Left ventricle myocardium inferior (tissue), 1 donor: Measurements from ENCODE around the gene HSD17B11. TPM values are rescaled to one million over a fixed set of nuclear protein-coding genes. Genes with fewer than 3 reads are reported as not detected.

ENCODE experiments used
- DNase-seq: peaks from one replicate; pipeline ENCODE4 v3.0.0-alpha.2; 2020
- H3K27ac ChIP-seq: fragments of 200-600 bp; replicated peaks from 2 replicates; pipeline ENCODE4 v1.8.0; 2021
- H3K27me3 ChIP-seq: fragments of 200-600 bp; 2 replicates; pipeline ENCODE4 v1.8.0; 2021; ENCODE audit warnings: low read depth
- H3K36me3 ChIP-seq: fragments of 200-600 bp; 2 replicates; pipeline ENCODE4 v1.8.0; 2021
- H3K4me1 ChIP-seq: fragments of 200-600 bp; 2 replicates; pipeline ENCODE4 v1.8.0; 2021
- H3K4me3 ChIP-seq: fragments of 200-600 bp; 2 replicates; pipeline ENCODE4 v1.8.0; 2021; ENCODE audit warnings: mild to moderate bottlenecking, moderate library complexity
- H3K9me3 ChIP-seq: fragments of 200-600 bp; replicated peaks from 2 replicates; pipeline ENCODE4 v1.8.0; 2021
- intact Hi-C: fragments of 100-400 bp; cut with micrococcal nuclease; formaldehyde crosslinking; loops from one replicate; pipeline ENCODE4 v1.11.0; 2022
- total RNA-seq: library from RNA; stranded (reverse); fragmentation: NEBNext Ultra II Directional; extraction: Animal tissue kit (Norgen Biotek cat#: 25700); gene quantifications from one replicate; pipeline ENCODE4 v1.2.1, GENCODE V29; 2021
- TF ChIP-seq, protein P1 (sequence below): fragments of 200-600 bp; IDR thresholded peaks from 2 replicates; pipeline ENCODE4 v1.8.0; 2021; ENCODE audit warnings: antibody characterized with exemption, mild to moderate bottlenecking, borderline replicate concordance
- donor health status: DM: no; HTN: yes; CAD: no; lungs with severe emphysema.

HSD17B11 gene
- total RNA-seq, 1 donor from 2014 or later: 11.7 TPM

DNA sequence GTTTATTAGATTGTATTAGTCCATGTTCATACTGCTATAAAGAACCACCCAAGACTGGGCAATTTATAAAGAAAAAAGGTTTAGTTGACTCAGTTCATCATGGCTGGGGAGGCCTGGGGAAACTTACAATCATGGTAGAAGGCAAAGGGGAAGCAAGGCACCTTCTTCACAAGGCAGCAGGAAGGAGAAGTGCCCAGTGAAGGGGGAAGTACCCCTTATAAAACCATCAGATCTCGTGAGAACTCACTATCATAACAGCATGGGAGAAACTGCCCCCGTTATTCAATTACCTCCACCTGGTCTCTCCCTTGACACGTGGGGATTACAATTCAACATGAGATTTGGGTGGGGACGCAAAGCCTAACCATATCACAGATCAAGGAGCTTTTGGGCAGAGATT lies 60.2 kb downstream of the HSD17B11 start:
- intact Hi-C loops: no loop called here
- Histone ChIP-seq H3K27me3 (no peaks in the 10 kb centered on the region), H3K27ac (no peak overlapping the region), H3K4me3 (no peak overlapping the region), H3K4me1 (no peaks in the 10 kb centered on the region), H3K36me3 (peaks cover 32% of the 10 kb centered on the region), H3K9me3 (peaks cover 44% of the 10 kb centered on the region)
- TF ChIP-seq, protein P1, sequence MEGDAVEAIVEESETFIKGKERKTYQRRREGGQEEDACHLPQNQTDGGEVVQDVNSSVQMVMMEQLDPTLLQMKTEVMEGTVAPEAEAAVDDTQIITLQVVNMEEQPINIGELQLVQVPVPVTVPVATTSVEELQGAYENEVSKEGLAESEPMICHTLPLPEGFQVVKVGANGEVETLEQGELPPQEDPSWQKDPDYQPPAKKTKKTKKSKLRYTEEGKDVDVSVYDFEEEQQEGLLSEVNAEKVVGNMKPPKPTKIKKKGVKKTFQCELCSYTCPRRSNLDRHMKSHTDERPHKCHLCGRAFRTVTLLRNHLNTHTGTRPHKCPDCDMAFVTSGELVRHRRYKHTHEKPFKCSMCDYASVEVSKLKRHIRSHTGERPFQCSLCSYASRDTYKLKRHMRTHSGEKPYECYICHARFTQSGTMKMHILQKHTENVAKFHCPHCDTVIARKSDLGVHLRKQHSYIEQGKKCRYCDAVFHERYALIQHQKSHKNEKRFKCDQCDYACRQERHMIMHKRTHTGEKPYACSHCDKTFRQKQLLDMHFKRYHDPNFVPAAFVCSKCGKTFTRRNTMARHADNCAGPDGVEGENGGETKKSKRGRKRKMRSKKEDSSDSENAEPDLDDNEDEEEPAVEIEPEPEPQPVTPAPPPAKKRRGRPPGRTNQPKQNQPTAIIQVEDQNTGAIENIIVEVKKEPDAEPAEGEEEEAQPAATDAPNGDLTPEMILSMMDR: no peak
- no peak for DNase-seq

DNA sequence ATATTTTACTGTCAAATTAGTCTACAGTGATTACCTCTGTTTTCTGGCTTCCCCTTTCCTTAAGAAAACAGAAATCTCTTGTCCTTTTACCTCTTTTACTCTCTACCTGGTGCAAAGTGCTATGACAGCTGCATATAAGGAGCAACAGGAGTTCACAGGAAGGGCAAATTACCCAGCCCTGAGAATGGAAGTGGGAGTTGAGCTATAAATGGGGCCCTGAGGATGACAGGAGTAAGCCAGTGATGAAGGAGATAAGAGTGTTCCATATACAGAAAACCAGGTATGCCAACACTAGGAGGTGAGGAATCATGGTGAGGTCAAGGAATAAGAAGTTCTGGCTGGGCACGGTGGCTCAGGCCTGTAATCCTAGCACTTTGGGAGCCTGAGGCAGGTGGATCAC lies 63.9 kb downstream of the HSD17B11 start:
- Histone ChIP-seq H3K27me3 (no peaks in the 10 kb centered on the region), H3K4me1 (no peaks in the 10 kb centered on the region), H3K27ac (no peak overlapping the region), H3K9me3 (peaks cover 15% of the 10 kb centered on the region), H3K4me3 (no peak overlapping the region), H3K36me3 (no peaks in the 10 kb centered on the region)
- intact Hi-C loops: no loop called here
- no peak for DNase-seq
- TF ChIP-seq, protein P1: no peak

DNA sequence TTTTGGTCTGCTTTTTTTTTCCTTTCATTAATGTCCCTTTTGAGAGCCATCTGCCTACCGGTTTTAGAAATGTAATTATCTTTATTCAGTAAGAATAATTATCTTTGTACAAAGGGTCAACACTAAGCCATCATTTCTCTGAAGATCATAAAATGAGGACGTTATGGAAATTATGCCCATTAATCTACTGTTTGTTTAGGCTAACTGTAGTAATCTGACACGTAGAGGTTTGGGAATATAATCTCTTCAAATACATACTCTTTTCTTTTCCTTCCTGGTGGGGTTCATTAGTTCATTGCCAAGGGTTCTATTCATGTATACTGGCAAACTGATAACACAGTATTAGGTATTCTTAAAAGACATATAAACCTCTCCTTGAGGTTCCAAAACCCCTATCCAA lies 64.5 kb downstream of the HSD17B11 start:
- H3K4me1 ChIP-seq: no peaks in the 10 kb centered on the region
- no peaks in the 10 kb centered on the region for H3K36me3 ChIP-seq
- no peak for DNase-seq
- H3K4me3 ChIP-seq: no peak overlapping the region
- peaks cover 9% of the 10 kb centered on the region for H3K9me3 ChIP-seq
- intact Hi-C loops: no loop called here
- TF ChIP-seq, protein P1: no peak
- H3K27ac ChIP-seq: no peak overlapping the region
- H3K27me3 ChIP-seq: no peaks in the 10 kb centered on the region

DNA sequence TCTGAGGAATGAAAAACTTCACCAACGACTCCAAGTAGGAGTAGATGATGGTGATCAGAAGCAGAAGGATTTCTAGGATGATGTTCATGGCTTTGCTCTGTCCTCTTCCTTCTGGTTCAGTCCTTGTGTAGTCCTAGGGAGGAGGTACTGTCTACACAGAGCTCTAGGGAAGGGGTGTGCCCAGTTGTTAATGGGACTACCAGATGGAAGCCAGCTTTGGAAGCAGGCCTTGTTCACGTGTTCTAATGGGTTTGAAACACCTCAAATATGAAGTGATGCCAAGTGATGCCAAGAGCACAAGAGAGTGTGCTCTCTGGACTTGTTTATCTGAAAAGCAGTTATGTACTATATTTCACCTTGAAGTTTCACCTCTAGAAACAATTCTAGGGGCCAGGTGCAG lies 68.2 kb downstream of the HSD17B11 start, which contains the start of gene HSD17B13:
TSS of gene HSD17B13 (minus strand) at position 129 of the 400 bp plus-strand sequence. CDS start at position 88, 41 bp downstream.
- Histone ChIP-seq H3K9me3 (no peaks in the 10 kb centered on the region), H3K27me3 (no peaks in the 10 kb centered on the region), H3K27ac (no peak within 1 kb of the TSS), H3K4me3 (no peak within 1 kb of the TSS), H3K36me3 (no peaks in the 10 kb centered on the region), H3K4me1 (no peaks in the 10 kb centered on the region)
- TF ChIP-seq, protein P1: no peak
- no peak for DNase-seq
- intact Hi-C loops: no loop called here

DNA sequence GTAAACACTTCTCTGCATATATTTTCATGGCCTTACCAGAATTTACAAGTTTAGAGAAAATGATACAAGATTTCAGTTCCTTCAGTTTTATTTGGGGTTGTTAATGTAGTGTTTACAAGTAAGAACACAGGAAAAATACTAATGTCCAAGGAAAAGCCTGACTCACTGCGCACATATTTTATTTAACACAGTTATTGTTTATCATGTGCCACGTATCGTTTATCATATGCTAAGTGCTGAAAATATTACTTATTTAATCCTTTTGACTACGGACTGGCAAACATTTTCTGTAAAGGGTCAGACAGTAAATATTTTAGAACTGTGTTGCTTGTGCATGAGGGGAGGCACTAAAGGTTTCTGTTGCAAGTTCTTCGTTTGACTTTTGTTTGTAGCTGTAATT lies 69.1 kb downstream of the HSD17B11 start:
- Histone ChIP-seq H3K27me3 (no peaks in the 10 kb centered on the region), H3K4me1 (no peaks in the 10 kb centered on the region), H3K4me3 (no peak overlapping the region), H3K36me3 (no peaks in the 10 kb centered on the region), H3K9me3 (no peaks in the 10 kb centered on the region), H3K27ac (no peak overlapping the region)
- intact Hi-C loops: no loop called here
- TF ChIP-seq, protein P1: no peak
- no peak for DNase-seq

DNA sequence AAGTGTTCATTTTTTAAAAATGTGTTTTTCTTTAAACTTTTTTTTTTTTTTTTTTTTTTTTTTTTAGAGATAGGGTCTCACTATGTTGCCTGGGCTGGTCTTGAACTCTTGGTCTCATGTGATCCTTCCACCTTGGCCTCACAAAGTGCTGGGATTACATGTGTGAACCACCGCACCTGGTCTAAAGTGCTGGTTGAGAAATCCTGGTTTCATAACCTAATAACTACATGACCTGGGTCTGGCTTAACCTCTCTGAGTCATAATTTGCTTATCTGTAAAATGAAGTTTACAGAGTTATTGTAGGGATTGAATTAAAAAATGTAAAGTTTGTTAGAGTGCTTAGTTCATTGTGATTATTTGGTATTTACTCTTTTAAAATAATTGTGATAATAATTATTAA lies 73.5 kb downstream of the HSD17B11 start:
- no peak overlapping the region for H3K27ac ChIP-seq
- H3K4me3 ChIP-seq: no peak overlapping the region
- TF ChIP-seq, protein P1: no peak
- H3K27me3 ChIP-seq: no peaks in the 10 kb centered on the region
- no peaks in the 10 kb centered on the region for H3K36me3 ChIP-seq
- H3K9me3 ChIP-seq: no peaks in the 10 kb centered on the region
- no peaks in the 10 kb centered on the region for H3K4me1 ChIP-seq
- no peak for DNase-seq
- intact Hi-C loops: no loop called here
